MM.1S (cell line): ENCODE results near the gene NPLOC4.

Experiments
- DNase-seq: peaks from one replicate; pipeline ENCODE4 v3.0.0-alpha.2; 2015
- H2AFZ ChIP-seq: fragments of 300-600 bp; sonication (generic); 2 replicates; pipeline ENCODE4 v1.6.0; 2016; ENCODE audit warnings: antibody characterized with exemption, low read length
- H3F3A ChIP-seq: fragments of 300-600 bp; sonication (generic); 2 replicates; pipeline ENCODE4 v1.6.1; 2016; ENCODE audit warnings: mild to moderate bottlenecking, antibody characterized with exemption, low read length, moderate library complexity, mixed read lengths; ENCODE audit not compliant: insufficient read depth
- H3K27ac ChIP-seq: fragments of 300-600 bp; sonication (generic); 2 replicates; pipeline ENCODE4 v1.5.1; 2016; ENCODE audit warnings: mild to moderate bottlenecking, low read length
- H3K27me3 ChIP-seq: fragments of 300-600 bp; sonication (generic); replicated peaks from 2 replicates; pipeline ENCODE4 v1.6.0; 2016; ENCODE audit warnings: low read length; ENCODE audit not compliant: insufficient read depth
- H3K36me3 ChIP-seq: fragments of 300-600 bp; sonication (generic); replicated peaks from 2 replicates; pipeline ENCODE4 v1.6.1; 2016; ENCODE audit warnings: mild to moderate bottlenecking, low read length, mixed read lengths; ENCODE audit not compliant: insufficient read depth
- H3K4me1 ChIP-seq: fragments of 300-600 bp; sonication (generic); 2 replicates; pipeline ENCODE4 v1.6.1; 2016; ENCODE audit warnings: low read length, mixed read lengths
- H3K4me2 ChIP-seq: fragments of 300-600 bp; sonication (generic); 2 replicates; pipeline ENCODE4 v1.6.0; 2016; ENCODE audit warnings: low read depth, low read length
- H3K4me3 ChIP-seq: fragments of 300-600 bp; sonication (generic); 2 replicates; pipeline ENCODE4 v1.5.1; 2016; ENCODE audit warnings: low read length, mixed read lengths
- H3K79me2 ChIP-seq: fragments of 300-600 bp; sonication (generic); 2 replicates; pipeline ENCODE4 v1.6.1; 2016; ENCODE audit warnings: mixed run types, low read length, mixed read lengths
- H3K9ac ChIP-seq: fragments of 300-600 bp; sonication (generic); 2 replicates; pipeline ENCODE4 v1.6.1; 2016; ENCODE audit warnings: low read length, mixed read lengths
- H3K9me2 ChIP-seq: fragments of 300-600 bp; sonication (generic); replicated peaks from 2 replicates; pipeline ENCODE4 v1.6.1; 2016; ENCODE audit warnings: mild to moderate bottlenecking, low read length, mixed read lengths; ENCODE audit not compliant: insufficient read depth
- H3K9me3 ChIP-seq: fragments of 300-600 bp; sonication (generic); replicated peaks from 2 replicates; pipeline ENCODE4 v1.6.1; 2016; ENCODE audit warnings: mild to moderate bottlenecking, low read length, mixed read lengths; ENCODE audit not compliant: insufficient read depth
- H4K20me1 ChIP-seq: fragments of 300-600 bp; sonication (generic); 2 replicates; pipeline ENCODE4 v1.6.1; 2016; ENCODE audit warnings: mild to moderate bottlenecking, low read length, moderate library complexity, mixed read lengths; ENCODE audit not compliant: insufficient read depth
- EZH2 ChIP-seq: fragments of 300-600 bp; sonication (generic); optimal IDR thresholded peaks from 2 replicates; pipeline ENCODE3; 2017; ENCODE audit warnings: low read depth, mild to moderate bottlenecking, antibody characterized with exemption, low read length, mixed read lengths
- EZH2phosphoT487 ChIP-seq: fragments of 300-600 bp; sonication (generic); IDR thresholded peaks from 2 replicates; pipeline ENCODE4 v1.6.1; 2018; ENCODE audit warnings: antibody characterized with exemption, low read length
- TF ChIP-seq, protein P1 (sequence below): fragments of 300-600 bp; sonication (generic); IDR thresholded peaks from 2 replicates; pipeline ENCODE4 v1.5.1; 2016; ENCODE audit warnings: antibody characterized with exemption, low read length, mixed read lengths

The NPLOC4 gene

DNA sequence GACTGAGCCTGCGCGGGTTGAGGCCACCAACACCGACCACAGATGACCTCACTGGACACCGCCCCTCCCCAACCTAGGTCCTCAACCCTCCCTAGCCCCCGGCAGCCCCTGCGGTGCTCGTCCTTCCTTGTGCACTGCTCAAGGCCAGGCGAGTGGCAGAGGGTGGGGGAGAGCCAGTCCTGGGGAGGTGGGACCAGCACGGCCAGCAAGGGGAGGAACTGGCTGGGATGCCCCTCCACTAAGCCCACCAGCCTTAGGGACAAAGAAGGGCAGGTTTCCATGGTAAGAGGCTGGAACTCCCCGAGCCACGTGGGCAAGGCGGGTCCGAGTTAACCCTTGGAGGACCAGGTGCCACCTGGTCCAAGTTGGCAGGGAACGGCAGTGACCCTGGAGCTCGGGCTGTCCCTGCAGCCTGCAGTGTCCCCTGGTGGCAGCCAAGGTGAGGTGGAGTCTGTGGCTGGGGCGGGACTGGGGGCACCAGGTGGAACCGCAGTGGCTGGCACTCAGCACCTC, 99.5 kb downstream of the NPLOC4 start:
- Histone ChIP-seq H3K9me2 (no peaks in the 10 kb centered on the region), H3K36me3 (no peaks in the 10 kb centered on the region), H3K27me3 (no peaks in the 10 kb centered on the region), H2AFZ (no peak overlapping the region), H3F3A (no peaks in the 10 kb centered on the region), H3K79me2 (no peaks in the 10 kb centered on the region), H3K9me3 (no peaks in the 10 kb centered on the region), H3K27ac (no peak overlapping the region), H3K4me3 (no peak overlapping the region), H3K4me1 (0 out of 2 replicates have a peak, but pooled peaks cover 6% of the 10 kb centered on the region), H3K9ac (no peak overlapping the region), H4K20me1 (no peaks in the 10 kb centered on the region), H3K4me2 (no peak overlapping the region)
- TF ChIP-seq EZH2phosphoT487 = no peak
- TF ChIP-seq, protein P1, sequence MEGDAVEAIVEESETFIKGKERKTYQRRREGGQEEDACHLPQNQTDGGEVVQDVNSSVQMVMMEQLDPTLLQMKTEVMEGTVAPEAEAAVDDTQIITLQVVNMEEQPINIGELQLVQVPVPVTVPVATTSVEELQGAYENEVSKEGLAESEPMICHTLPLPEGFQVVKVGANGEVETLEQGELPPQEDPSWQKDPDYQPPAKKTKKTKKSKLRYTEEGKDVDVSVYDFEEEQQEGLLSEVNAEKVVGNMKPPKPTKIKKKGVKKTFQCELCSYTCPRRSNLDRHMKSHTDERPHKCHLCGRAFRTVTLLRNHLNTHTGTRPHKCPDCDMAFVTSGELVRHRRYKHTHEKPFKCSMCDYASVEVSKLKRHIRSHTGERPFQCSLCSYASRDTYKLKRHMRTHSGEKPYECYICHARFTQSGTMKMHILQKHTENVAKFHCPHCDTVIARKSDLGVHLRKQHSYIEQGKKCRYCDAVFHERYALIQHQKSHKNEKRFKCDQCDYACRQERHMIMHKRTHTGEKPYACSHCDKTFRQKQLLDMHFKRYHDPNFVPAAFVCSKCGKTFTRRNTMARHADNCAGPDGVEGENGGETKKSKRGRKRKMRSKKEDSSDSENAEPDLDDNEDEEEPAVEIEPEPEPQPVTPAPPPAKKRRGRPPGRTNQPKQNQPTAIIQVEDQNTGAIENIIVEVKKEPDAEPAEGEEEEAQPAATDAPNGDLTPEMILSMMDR = peak; percentile 46
- no peak for TF ChIP-seq EZH2
- DNase-seq = no peak

GRCh38 chr17:81536299-81537290, 100.3 kb downstream of the NPLOC4 start:
- H4K20me1 ChIP-seq = no peaks in the 10 kb centered on the region
- no peaks in the 10 kb centered on the region for H3K79me2 ChIP-seq
- no peak overlapping the region for H3K4me2 ChIP-seq
- H3K4me3 ChIP-seq = no peak overlapping the region
- no peaks in the 10 kb centered on the region for H3K9me2 ChIP-seq
- no peaks in the 10 kb centered on the region for H3K9me3 ChIP-seq
- 0 out of 2 replicates have a peak, but pooled peaks cover 6% of the 10 kb centered on the region for H3K4me1 ChIP-seq
- H3K27me3 ChIP-seq = no peaks in the 10 kb centered on the region
- H3K36me3 ChIP-seq = no peaks in the 10 kb centered on the region
- H3K27ac ChIP-seq = no peak overlapping the region
- no peak overlapping the region for H3K9ac ChIP-seq
- no peak for DNase-seq
- H2AFZ ChIP-seq = no peak overlapping the region
- H3F3A ChIP-seq = no peaks in the 10 kb centered on the region
- TF ChIP-seq EZH2 (no peak), EZH2phosphoT487 (no peak)
- TF ChIP-seq, protein P1 = no peak

DNA sequence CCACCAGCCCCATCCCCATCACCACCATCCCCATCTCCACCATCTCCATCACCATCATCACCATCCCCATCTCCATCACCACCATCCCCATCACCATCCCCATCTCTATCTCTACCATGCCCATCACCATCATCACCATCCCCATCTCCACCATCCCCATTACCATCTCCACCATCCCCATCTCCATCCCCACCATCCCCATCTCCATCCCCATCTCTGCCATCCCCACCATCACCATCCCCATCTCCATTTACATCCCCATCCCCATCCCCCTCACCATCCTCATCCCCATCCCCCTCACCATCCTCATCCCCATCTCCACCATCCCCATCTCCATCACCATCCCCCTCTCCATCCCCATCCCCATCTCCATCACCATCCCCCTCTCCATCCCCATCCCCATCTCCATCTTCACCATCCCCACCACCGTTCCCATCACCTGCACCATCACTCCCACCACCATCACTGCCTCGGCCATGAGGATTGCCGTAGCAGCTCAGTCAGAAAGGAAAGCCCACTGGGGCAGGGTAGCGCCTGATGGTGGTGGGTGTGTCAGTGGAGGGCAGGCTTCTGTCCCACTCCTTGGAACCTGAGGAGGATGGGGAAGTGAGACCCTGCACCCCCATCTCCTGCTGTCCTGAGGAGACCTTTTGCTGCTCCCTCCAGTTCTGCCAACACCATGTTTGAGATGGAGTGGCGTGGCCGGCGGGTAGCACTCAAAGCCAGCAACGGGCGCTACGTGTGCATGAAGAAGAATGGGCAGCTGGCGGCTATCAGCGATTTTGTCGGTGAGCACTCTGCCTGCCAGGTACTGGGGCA, 101.2 kb downstream of the NPLOC4 start:
- TF ChIP-seq, protein P1 = no peak
- TF ChIP-seq EZH2phosphoT487 (no peak), EZH2 (no peak)
- no peaks in the 10 kb centered on the region for H4K20me1 ChIP-seq
- no peak overlapping the region for H3K9ac ChIP-seq

More for the DNA sequence above, 101.2 kb downstream of the NPLOC4 start:
- DNase-seq = no peak
- Histone ChIP-seq H3K4me2 (no peak overlapping the region), H3K4me1 (0 out of 2 replicates have a peak, but pooled peaks cover 6% of the 10 kb centered on the region), H3K4me3 (no peak overlapping the region), H3F3A (no peaks in the 10 kb centered on the region), H3K9me2 (no peaks in the 10 kb centered on the region), H3K9me3 (no peaks in the 10 kb centered on the region), H3K27ac (no peak overlapping the region), H3K27me3 (no peaks in the 10 kb centered on the region), H3K36me3 (no peaks in the 10 kb centered on the region), H3K79me2 (no peaks in the 10 kb centered on the region), H2AFZ (no peak overlapping the region)
